GM21528 (cell line): ENCODE data around the gene PLEKHG2.

Experiments used
- ATAC-seq: cut with Tn5 transposase; IDR thresholded peaks from one replicate; pipeline ENCODE4 v1.9.1; 2021; ENCODE audit warnings: mild to moderate bottlenecking, moderate library complexity; ENCODE audit not compliant: unreplicated experiment, low FRiP score

Gene PLEKHG2

DNA sequence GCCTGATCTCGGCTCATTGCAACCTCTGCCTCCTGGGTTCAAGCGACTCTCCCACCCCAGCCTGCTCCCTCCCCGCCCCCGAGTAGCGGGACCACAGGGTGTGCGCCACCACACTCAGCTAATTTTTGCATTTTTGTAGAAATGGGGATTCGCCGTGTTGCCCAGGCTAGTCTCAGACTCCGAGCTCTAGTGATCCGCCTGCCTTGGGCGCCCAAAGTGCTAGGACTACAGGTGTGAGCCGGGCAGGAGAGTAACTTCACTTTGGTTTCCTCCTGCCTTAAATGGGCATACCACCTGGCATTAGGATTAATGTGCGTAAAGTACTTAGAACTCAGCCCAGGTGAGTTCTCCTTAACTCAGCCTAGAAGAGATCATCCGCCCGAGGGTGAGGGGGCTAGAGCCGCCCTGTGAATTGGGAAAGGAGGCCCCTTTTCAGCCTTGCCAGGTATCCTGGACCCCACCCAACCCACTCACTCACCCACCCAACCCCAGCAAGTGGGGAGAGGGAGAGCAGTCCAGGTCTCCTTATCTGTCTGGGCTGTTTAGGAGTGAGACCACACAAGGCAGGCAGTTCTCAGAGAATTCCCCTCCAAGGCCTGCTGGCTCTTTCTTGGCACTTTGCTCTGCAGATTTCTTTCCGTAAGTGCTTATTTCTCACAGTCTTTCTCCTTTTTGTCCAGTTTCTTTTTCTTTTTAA is 7.1 kb upstream of the PLEKHG2 start:
- ATAC-seq, result no peak

DNA sequence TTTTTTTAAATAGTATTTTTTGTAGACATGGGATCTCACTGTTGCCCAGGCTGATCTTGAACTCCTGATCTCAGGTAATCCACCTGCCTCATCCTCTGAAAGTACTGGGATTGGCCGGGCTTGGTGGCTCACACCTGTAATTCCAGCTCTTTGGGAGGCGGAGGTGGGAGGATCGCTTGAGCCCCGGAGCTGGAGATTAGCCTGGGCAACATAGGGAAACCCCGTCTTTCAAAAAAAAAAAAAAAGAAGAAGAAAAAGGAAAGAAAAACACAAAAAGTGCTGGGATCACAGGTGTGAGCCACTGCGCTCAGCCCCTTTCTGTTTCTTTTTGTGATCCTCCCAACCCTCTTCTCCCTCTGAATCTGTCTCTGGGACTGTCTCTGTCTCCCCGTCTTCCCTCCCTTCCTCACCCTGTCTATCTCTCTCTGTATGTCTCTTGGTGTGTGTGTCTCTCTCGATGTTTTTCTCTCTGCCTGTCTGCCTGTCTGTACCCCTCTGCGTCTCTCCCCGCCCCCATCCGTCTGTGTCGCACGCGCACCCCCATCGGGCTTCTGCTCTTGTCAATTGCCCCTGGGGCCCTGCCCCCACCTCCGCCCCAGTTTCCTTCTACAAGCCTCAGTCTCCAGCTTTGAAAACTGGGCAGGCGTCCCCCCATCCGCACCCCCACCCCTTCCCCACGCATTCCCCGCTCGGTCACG is 6.4 kb upstream of the PLEKHG2 start:
- no peak for ATAC-seq

DNA sequence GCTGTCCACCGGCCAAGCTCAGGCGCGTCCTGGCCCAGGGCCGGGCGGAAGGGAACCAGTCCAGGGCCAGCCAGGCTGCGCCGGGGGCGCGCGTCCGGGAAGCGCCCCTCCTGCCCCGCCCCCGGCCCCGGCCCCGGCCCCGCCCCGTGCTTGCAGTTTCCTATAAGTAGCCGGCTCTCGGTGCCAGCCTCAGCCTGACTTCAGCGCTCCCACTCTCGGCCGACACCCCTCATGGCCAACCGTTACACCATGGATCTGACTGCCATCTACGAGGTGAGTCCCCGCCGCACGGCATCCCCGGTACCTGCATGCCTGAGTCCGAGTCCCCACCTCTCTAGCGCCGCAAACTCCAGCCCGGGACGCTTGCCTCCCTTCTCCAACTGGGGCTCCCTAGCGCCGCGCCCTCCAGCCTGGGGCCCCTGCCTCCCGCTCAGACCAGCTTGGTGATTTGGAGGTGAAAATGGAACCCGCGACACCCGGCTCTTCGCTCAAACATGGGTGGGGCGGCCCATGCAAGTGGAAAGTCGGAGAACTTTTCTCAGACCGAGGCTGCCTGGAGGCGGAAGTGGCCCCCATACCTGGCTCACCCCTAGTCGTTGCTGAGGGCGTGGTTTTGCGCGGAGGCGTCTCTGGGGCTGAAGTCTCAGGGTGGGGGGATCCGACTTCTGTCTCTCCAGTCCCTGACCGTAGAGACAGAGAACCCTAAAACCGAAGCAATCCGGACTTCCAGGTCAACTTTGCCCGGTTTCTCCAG is 5.6 kb upstream of the PLEKHG2 start, which contains the start of gene ZFP36:
ZFP36 (plus strand) TSS at position 192 of the 754 bp plus-strand sequence; CDS start at position 250, 58 bp downstream.
- ATAC-seq, result no peak

DNA sequence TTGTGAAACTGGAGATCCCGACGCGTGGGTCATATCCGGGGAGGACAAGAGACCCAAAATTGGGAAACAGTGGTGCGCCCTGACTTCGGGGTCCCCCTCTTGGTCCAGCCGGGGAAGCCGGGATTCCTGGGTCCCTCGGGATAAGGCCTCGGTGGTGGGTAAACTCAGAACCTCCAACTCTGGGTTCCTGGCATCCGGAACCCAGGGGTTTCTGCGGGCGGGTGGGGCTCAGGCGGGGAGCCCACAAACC is 5.1 kb upstream of the PLEKHG2 start:
- no peak for ATAC-seq

DNA sequence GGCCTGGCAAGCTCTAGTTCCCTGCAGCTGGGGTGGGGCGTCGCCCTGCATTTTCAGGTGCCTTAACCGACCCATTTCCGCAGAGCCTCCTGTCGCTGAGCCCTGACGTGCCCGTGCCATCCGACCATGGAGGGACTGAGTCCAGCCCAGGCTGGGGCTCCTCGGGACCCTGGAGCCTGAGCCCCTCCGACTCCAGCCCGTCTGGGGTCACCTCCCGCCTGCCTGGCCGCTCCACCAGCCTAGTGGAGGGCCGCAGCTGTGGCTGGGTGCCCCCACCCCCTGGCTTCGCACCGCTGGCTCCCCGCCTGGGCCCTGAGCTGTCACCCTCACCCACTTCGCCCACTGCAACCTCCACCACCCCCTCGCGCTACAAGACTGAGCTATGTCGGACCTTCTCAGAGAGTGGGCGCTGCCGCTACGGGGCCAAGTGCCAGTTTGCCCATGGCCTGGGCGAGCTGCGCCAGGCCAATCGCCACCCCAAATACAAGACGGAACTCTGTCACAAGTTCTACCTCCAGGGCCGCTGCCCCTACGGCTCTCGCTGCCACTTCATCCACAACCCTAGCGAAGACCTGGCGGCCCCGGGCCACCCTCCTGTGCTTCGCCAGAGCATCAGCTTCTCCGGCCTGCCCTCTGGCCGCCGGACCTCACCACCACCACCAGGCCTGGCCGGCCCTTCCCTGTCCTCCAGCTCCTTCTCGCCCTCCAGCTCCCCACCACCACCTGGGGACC is 4.6 kb upstream of the PLEKHG2 start:
- ATAC-seq, result no peak

DNA sequence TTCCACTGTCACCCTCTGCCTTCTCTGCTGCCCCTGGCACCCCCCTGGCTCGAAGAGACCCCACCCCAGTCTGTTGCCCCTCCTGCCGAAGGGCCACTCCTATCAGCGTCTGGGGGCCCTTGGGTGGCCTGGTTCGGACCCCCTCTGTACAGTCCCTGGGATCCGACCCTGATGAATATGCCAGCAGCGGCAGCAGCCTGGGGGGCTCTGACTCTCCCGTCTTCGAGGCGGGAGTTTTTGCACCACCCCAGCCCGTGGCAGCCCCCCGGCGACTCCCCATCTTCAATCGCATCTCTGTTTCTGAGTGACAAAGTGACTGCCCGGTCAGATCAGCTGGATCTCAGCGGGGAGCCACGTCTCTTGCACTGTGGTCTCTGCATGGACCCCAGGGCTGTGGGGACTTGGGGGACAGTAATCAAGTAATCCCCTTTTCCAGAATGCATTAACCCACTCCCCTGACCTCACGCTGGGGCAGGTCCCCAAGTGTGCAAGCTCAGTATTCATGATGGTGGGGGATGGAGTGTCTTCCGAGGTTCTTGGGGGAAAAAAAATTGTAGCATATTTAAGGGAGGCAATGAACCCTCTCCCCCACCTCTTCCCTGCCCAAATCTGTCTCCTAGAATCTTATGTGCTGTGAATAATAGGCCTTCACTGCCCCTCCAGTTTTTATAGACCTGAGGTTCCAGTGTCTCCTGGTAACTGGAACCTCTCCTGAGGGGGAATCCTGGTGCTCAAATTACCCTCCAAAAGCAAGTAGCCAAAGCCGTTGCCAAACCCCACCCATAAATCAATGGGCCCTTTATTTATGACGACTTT is 3.9 kb upstream of the PLEKHG2 start:
- ATAC-seq, result no peak

DNA sequence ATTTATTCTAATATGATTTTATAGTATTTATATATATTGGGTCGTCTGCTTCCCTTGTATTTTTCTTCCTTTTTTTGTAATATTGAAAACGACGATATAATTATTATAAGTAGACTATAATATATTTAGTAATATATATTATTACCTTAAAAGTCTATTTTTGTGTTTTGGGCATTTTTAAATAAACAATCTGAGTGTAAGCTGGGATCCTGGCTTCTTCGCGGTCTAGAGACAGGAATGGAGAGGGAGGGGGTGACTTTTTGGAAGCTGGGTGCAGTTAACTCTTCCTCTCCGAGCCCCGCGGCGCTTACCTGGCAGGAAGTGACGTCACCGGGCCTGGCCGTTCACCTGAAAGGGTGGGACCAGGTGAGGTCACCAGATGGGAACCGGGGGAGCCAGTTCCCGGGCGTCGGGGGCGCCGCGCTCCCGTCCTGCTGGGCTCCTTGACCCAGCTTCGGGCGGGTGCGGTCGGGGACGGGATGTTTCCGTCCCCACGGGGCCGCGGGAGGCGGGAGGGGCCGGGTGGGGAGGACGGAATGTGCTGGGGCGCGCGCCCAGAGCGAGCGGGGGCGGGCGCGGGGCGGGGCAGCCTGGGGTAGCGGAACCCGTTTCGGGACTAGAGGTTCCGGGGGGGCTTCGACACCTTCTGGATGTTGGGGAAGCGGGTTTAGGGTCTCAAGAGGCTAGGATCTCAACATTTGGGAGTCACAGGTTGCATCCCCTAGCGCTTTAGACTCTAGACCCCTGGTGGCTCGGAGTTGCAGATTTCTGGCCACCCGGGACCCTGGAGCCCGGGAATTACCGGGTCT is 3.1 kb upstream of the PLEKHG2 start:
- ATAC-seq, result no peak

DNA sequence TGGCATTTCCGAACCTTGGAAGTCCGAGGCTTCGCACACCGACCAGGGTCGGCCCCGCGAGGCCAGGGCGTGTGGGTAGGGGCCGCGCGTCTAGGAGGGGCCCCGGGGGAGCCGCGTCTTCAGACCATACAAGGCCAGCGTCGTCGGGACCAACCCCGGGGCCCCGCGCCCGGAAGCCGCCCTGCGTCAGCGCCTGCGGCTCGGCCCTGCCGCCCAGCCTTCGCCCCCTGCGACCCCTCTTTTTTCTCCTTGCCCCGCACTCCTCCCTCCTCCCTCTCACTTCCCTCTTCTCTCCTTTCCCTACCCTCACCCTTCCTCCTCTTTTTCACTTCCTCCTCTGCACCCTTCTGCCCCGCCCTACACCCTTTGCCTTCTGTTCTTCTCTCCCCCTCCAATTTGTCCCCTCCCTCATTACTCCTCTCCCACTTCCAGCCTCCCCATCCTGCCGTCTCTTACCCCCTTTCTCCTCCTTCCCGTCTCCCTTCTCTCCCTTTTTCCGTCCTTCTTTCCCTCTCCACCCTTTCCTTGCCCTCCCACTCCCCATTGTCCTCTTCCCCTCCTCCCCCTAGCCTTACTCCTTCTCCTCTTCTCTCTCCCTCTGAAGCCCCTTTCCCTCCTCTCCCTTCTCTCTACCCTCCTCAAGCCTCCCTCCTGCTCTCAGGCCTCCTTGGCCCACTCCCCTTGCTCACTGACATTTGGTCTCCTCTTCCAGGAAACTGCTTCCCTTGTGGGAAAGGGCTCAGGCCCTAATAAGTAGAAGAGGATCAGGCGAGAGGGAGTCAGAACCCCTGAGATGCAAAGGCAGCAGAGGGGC is 2.2 kb upstream of the PLEKHG2 start:
- no peak for ATAC-seq

DNA sequence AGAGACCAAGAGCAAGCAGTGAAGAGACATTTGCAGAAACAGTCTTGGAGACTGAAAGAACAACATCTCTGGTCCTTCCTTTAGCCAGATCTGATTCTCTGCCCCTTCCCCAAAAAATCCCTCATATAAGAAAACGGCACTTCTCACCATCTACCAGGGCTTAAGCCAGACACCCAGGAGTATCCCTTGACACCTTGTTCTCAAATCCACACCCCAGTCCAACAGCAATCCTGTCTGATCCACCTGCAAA is 1.7 kb upstream of the PLEKHG2 start:
- no peak for ATAC-seq

DNA sequence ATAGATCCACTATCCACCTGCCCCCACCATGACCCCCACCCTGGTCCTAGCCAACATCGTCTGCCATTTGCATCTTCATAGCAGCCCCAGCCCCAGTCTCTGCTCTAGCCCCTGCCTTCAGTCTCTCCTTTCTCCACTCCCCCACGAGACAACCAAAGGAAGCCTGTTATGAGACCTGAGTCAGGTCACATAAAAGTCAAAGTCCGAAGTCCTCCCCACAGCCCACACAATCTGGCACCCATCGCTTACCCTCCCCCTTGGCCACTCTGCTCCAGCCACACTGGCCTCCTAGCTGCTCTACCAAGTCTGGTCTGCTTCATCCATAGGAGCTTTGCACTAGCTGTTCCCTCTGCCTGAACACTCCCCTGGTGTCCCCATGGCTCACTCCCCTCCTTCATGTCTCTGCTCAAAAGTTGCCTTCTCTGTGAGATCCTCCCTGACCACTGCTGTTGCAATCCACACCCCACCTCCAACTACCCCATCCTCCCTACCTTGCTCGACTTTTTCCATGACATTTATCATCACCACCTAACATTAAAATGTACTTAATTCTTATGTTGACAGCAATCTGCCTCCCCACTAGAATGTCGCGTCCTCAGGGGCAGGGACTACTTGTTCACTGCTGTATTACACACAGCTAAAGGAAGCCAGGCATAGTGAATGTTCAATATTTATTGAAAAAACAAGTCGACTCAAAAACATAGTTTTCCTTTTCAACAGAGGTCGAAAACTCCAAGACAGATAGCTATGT is 1.2 kb upstream of the PLEKHG2 start:
- no peak for ATAC-seq

DNA sequence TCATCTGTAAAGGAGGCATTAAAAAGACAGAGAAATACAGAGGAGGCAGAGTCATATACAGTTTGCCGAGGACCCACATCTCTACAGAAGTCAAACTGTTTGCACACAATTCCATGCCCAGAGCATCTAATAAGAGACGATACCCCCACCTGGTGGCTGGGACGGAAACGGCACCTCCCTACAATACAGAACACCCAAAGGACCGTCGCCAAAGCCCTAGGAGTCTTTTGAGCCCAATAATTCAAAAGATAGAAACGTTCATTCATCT is 703 bp upstream of the PLEKHG2 start:
- ATAC-seq, result peak; percentile 30

DNA sequence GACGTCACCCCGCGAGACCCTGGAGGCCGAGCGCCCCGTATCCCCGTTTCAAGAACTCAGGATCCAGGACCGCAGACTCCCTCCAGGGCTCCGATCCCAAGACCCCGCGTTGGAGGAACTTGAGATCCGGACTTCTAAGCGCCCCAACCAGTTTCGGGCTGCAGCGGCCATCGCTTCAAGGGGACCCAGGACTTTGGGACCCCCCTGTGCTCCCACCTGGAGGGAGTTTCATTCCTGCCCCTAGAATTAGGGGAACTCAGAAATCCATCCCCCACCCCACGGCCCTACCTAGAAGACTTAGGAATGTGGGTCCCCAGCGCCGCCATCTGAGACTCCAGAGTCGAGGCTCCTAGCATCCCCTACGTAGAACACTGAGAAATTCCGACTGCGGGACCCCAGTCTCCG is 400 bp downstream of the PLEKHG2 start:
- no peak for ATAC-seq

DNA sequence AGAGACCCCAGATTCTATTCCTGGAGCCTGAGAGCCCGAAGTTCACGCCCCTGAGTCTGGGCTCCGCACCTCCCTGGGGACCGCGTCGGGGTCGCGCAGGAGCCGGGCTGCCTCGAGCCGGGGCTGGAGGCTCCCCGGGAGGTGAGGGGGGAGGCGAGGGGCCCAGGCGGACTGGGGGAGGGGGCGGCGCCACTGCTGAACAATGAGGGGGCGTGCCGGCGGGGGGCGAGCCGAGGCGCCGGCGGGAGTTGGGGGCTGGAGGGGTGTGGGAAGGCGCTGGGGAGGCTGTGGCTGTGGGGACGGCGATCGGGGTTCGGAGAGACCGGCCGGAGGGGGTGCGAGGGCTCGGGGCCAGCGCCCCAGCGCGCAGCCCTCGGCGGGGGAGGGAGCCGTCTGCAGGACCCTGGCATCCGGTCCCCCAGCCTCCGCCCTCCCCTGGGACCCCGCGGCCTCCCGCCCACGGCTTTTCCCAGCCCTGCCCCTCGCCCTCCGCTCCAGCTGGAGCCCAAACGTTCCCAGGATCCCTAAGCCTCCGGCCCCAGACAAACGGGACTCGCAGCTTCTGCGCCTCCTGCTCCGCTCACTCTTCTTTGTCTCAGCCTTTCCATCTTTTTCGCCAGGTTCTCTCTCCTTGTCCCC is 922 bp downstream of the PLEKHG2 start:
- ATAC-seq, result no peak

DNA sequence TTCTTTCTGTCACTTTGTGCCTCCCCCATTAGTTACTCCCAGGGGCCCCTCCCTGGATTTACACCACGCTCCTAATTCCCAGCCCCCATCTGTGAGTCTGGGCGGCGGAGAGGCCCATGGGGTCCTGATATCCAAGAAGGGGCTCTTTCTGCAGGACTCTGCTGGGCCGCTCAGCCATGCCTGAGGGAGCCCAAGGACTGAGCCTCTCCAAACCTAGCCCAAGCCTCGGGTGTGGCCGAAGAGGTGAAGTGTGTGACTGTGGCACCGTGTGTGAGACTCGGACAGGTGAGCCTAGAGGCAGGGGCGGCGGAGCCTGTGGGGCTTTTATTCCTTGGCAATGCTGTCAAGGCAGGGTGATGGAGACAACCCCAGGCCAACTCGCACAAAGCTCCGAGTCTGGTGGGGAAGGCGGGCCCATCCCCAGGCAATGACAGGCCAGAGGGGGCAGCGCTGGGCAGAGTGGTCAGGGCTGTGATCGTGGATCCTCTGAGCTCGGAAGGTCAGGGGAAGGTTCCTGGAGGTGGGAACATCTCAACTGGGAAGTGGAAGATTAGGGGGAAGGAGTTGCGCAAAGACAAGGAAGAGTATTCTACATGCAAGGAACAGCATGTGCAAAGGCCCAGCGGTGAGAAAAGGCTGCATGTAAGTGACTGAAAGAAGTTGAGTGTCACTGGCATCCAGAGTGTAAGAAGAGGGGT is 1.6 kb downstream of the PLEKHG2 start:
- ATAC-seq, result no peak

DNA sequence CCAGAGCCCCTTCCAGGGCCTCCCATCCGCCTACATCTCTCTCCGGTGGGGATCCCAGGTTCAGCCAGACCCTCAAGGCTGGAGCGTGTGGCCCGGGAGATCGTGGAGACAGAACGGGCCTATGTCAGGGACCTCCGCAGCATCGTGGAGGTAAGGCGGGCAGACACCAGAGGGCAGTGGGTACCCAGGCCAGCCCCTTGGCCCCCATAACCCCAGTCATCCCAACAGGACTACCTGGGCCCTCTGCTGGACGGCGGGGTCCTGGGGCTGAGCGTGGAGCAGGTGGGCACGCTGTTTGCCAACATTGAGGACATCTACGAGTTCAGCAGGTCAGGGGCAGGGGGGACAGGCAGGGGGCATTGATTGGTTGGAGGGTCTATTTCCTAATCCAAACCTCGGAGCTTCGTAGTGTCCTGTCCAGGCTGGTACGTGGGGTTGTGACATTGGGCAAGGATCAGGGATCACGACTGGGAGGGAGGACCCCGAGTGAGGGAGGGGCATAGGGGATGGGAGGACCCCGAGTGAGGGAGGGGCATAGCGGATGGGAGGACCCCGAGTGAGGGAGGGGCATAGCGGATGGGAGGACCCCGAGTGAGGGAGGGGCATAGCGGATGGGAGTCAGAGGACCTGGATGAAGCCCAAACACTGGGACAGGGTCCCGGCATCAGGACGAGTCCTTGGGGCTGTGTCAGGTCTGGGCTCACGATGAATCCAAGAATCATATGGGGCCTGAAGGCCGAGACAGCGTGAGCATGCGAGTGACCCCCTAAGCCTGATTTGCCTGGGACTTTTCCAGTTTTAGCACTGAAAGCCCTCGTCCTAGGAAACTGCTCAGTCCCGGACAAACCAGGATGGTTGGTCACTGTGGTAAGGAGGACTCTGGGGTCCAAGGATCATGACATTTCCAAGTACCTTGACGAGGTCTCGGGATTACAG is 2.9 kb downstream of the PLEKHG2 start:
- ATAC-seq, result no peak
